Stimulated activated naive CD8-positive, alpha-beta T cell treated with anti-CD3 and anti-CD28 coated beads, Interleukin-15, Interleukin-2, amounts not matched to agents 100 ng/mL and 50 ng/mL, for 24 hours (primary cell): ENCODE data around the gene GRID1.

Experiments
- H3K27ac Mint-ChIP-seq: one replicate; pipeline ENCODE4 v1.8.0; 2021; ENCODE audit warnings: mild to moderate bottlenecking, mixed read lengths
- H3K27me3 Mint-ChIP-seq: one replicate; pipeline ENCODE4 v1.8.0; 2021; ENCODE audit warnings: mixed read lengths
- H3K36me3 Mint-ChIP-seq: one replicate; pipeline ENCODE4 v1.8.0; 2021; ENCODE audit warnings: low read depth, mixed read lengths
- H3K4me1 Mint-ChIP-seq: one replicate; pipeline ENCODE4 v1.8.0; 2021; ENCODE audit warnings: low read depth, mixed read lengths
- H3K4me3 Mint-ChIP-seq: one replicate; pipeline ENCODE4 v1.8.0; 2021; ENCODE audit warnings: mild to moderate bottlenecking, mixed read lengths
- H3K9me3 Mint-ChIP-seq: one replicate; pipeline ENCODE4 v1.8.0; 2021; ENCODE audit warnings: mixed read lengths

GRID1 gene

DNA sequence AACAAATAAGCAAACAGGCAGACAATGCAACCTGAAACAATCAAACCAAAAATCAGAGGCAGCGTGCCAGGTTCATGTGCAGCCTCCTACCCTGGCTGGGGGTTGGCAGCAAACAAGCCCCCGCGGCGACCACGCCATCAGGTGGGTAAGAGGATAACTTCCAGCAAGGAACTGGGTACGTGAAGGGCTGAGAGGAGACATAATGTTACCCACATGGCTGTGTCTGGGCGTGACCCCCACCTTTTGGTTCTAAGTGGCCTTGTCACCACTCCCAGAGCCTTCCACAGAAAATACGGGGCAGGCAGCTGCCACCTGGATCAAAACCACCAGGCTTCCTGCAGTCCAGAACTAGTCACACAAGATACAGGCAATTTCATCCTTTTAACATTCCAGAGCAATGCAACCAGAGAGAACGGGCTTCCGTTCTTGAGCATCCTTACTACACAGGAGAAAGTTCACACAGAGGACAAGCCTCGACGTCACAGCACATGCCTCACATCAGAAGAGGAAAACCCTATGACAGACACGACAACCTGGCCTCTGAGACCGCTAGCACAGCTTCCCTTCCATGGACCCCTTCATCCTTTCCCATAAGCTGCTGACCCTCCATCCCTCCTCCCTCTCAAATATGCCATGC is 171.0 kb downstream of the GRID1 start:
- peaks cover 4% of the 10 kb centered on the region for H3K27me3 Mint-ChIP-seq
- H3K27ac Mint-ChIP-seq = no peak overlapping the region
- H3K36me3 Mint-ChIP-seq = no peaks in the 10 kb centered on the region
- no peak overlapping the region for H3K4me3 Mint-ChIP-seq
- no peaks in the 10 kb centered on the region for H3K9me3 Mint-ChIP-seq
- H3K4me1 Mint-ChIP-seq = no peaks in the 10 kb centered on the region

DNA sequence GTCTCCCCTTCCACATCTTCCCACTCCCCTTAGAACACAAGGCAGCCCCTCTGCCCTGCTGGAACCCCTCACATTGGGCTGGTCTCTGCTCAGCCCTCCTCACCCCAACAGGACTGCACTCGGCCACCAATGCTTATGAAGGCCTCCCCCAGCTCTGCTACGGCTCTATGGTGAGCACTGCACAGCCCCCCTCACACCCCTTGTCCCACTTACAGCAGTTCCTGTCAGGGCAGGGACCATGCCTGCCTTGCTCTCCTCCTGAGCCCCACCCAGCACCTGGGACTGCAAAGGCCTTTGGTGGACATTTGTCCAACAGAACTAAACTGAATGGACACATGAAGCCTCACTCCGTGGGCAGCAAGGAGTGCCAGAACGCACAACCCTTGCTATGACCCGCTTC is 171.9 kb downstream of the GRID1 start:
- Mint-ChIP-seq H3K9me3 (no peaks in the 10 kb centered on the region), H3K27me3 (peaks cover 4% of the 10 kb centered on the region), H3K36me3 (no peaks in the 10 kb centered on the region), H3K27ac (no peak overlapping the region), H3K4me1 (no peaks in the 10 kb centered on the region), H3K4me3 (no peak overlapping the region)

DNA sequence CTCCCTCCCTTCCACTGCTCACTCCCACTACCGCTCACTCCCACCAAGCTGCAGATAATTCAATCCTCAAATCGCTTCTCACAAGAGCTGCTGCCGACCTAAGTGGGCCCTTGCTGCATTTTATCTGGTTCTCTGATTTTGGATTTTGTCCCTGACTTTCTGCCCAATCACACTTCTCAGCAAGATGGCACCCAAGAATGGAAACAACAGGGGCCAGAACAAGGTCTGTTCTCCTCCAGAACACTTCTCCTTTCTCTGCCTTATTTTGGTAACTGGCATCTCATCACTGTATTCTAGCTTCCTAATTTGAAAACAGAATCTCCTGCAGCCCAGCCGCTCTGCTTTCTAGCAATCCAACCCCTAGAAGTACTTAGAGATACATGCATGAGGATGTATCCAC is 172.8 kb downstream of the GRID1 start:
- Mint-ChIP-seq H3K4me1 (no peaks in the 10 kb centered on the region), H3K4me3 (no peak overlapping the region), H3K27me3 (peaks cover 6% of the 10 kb centered on the region), H3K27ac (no peak overlapping the region), H3K36me3 (no peaks in the 10 kb centered on the region), H3K9me3 (no peaks in the 10 kb centered on the region)

DNA sequence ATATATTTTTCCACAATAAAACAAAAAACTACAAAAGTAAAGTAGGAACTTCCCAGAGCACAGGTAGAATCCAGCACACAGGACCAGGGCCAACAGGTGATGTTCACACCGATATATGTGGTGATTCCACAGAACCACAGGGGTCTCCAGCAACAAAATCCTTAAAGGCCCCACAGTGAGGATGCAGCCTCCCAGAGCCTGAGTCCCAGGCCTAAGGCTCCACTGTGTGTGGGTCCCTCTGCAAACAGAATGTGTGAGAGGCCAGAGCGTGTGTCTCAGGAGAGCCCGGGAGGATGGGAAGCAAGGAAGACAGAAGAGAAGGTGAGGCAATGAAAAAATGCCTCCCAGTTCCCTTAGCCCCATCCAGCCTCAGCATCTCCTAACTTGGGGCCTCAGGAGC is 173.9 kb downstream of the GRID1 start:
- no peaks in the 10 kb centered on the region for H3K9me3 Mint-ChIP-seq
- H3K27ac Mint-ChIP-seq = no peak overlapping the region
- no peak overlapping the region for H3K4me3 Mint-ChIP-seq
- H3K36me3 Mint-ChIP-seq = no peaks in the 10 kb centered on the region
- no peaks in the 10 kb centered on the region for H3K4me1 Mint-ChIP-seq
- peaks cover 6% of the 10 kb centered on the region for H3K27me3 Mint-ChIP-seq

DNA sequence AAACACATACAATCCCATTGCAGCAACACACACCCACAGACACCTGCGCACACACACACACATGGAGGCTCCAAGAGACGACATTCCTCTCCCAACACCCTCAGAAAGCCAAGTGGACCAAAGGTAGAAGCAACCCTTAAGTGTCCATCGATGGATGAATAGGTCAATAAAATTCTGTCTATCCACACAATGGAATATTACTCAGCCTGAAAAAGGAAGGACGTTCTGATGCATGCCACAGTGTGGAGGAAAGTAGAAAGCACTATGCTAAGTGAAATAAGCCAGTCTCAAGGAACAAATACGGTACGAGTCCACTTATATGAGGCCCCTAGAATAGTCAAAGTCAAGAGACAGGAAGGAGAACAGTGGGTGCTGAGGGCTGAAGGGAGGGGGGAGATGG is 174.4 kb downstream of the GRID1 start:
- H3K27me3 Mint-ChIP-seq = peaks cover 6% of the 10 kb centered on the region

DNA sequence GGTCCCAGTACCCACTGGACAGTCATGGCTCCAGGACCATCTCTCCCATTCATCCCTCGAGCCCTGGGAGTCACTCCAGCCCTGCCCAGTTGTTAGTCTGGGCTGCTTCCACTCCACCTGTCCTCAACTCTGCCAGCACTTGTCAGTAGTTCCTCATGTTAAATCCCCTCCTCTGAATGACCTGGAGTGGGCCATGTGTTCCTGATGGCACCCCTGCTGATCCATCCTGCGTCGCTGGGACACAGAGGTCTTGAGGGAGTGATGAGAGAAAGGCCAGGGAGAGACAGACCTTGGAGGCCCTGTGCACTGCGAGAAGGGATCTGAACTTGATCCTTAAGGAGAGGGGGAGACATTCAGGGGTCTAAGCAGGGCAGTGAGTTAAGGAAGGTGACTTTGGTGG is 174.9 kb downstream of the GRID1 start:
- Mint-ChIP-seq H3K27me3 (peaks cover 3% of the 10 kb centered on the region), H3K27ac (no peak overlapping the region), H3K9me3 (no peaks in the 10 kb centered on the region), H3K36me3 (no peaks in the 10 kb centered on the region), H3K4me1 (no peaks in the 10 kb centered on the region), H3K4me3 (no peak overlapping the region)

More for the DNA sequence above, 174.4 kb downstream of the GRID1 start:
- Mint-ChIP-seq H3K9me3 (no peaks in the 10 kb centered on the region), H3K4me1 (no peaks in the 10 kb centered on the region), H3K4me3 (no peak overlapping the region), H3K27ac (no peak overlapping the region), H3K36me3 (no peaks in the 10 kb centered on the region)

DNA sequence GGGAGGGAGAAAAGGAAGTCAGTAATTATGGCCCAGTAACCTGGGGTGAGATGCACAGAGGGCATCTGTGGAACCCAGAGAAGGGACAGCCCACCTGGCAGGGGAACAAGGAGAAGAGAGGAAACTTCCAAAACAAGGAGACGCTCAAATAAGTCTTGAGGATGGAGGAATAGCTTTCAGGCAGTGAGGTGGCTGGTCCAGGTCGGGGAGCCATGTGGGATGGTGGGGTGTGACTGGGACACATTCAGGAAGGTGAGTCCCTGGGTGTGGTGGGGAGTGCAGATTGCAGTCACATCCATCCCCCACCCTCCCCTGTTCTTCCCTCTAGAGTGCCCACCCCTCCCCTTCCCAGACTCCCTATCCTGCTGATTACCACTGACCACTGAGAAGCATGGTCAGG is 175.4 kb downstream of the GRID1 start:
- Mint-ChIP-seq H3K9me3 (no peaks in the 10 kb centered on the region), H3K27me3 (peaks cover 8% of the 10 kb centered on the region), H3K4me1 (no peaks in the 10 kb centered on the region), H3K27ac (no peak overlapping the region), H3K36me3 (no peaks in the 10 kb centered on the region), H3K4me3 (no peak overlapping the region)

DNA sequence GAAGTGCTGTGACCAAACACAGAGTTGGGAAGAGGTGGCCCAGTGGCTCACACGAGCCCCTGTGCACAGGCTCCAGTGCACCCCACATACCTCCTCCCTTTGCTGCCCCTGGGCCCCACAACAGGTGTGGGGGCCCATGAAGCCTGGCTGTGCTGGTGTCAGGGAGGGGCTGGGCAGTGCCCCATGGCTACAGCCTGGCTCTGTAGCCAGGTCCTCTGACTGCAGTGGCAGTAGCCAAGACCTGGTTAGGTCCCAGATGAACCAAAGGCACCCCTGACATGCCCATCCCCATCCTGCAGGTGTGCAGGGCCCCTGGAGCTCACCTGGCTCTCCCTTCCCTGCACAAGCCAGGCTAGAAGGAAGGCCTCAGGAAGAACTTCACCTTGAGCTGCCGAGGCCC is 176.3 kb downstream of the GRID1 start:
- no peak overlapping the region for H3K27ac Mint-ChIP-seq
- no peaks in the 10 kb centered on the region for H3K36me3 Mint-ChIP-seq
- no peaks in the 10 kb centered on the region for H3K9me3 Mint-ChIP-seq
- no peaks in the 10 kb centered on the region for H3K4me1 Mint-ChIP-seq
- H3K4me3 Mint-ChIP-seq = no peak overlapping the region
- peaks cover 11% of the 10 kb centered on the region for H3K27me3 Mint-ChIP-seq

DNA sequence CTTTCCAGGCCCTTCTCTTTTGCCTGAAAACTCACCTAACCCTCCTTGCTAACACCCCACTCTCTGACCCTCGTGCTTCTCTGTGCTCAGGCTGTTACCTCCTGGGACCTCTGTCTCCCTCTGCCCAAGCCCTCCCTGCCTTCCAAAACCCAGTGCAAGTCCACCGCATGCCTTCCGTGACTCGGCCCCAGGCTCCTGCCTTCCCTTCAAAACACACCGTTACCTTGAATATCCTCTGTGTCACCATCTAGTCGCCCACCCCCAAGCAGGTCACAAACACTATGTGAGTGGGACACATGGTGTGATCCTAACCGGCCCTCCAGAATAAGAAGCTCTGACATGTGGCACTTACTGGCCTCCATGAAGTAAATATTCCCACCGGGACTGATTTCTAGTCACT is 176.7 kb downstream of the GRID1 start:
- no peak overlapping the region for H3K4me3 Mint-ChIP-seq
- no peaks in the 10 kb centered on the region for H3K9me3 Mint-ChIP-seq
- H3K4me1 Mint-ChIP-seq = no peaks in the 10 kb centered on the region
- H3K36me3 Mint-ChIP-seq = no peaks in the 10 kb centered on the region
- no peak overlapping the region for H3K27ac Mint-ChIP-seq
- peaks cover 11% of the 10 kb centered on the region for H3K27me3 Mint-ChIP-seq

DNA sequence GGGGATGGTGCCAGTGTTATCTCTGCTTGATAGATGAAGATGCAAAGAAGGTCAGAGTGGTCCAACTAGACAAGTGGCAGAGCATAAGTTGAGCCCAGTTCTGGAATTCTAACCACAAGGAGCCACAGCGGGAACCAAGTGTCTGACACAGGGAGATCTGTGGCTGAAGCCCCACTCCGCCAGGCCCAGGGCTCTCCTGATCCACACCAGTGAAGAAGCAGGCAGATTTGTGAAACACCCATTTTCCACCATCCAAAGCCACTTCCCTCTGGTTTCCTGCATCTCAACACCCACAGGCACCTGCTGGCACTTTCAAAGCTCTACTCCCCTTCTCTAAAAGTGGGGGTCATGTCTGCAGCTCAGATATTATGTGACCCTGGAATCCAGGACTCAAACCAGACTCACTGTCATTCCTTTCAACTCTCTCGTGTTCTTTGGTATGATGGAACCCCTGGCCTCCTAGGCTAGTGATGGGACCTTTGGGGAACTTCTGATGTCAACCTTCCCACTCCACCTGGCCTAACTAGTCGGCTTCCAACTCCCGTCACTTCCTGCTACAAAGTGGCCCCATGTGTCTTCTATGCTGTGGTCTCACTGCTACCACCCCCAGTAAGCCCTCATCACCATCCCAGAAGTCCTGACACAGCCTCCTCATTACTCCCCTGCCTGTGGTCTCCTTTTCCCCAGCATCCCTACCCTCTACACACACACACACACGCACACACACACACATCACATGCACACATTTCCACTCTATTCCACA is 177.6 kb downstream of the GRID1 start:
- H3K9me3 Mint-ChIP-seq = no peaks in the 10 kb centered on the region
- no peaks in the 10 kb centered on the region for H3K36me3 Mint-ChIP-seq
- H3K27ac Mint-ChIP-seq = no peak overlapping the region
- no peak overlapping the region for H3K4me3 Mint-ChIP-seq
- H3K27me3 Mint-ChIP-seq = peaks cover 11% of the 10 kb centered on the region
- no peaks in the 10 kb centered on the region for H3K4me1 Mint-ChIP-seq

DNA sequence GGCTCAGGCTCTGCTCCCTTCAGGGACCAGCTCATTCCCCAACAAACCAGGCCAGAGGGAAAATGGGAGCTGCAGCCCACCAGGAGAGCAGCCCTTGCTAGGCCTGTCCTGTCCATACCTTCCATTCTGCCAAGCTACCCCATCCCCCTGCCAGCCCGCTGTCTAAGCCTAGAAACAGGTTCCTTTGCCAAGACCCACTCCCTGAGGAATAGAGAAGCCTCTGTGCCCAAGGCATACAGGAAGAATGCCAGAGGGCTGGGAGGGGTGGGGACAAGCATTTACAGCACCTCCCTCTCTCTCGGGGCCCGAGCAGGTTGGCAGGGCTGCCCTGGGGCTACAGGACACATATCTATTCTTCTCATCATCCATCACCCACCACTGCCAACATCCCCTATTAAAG is 178.3 kb downstream of the GRID1 start:
- Mint-ChIP-seq H3K9me3 (no peaks in the 10 kb centered on the region), H3K4me3 (no peak overlapping the region), H3K27ac (no peak overlapping the region), H3K36me3 (no peaks in the 10 kb centered on the region), H3K4me1 (no peaks in the 10 kb centered on the region), H3K27me3 (peaks cover 11% of the 10 kb centered on the region)

DNA sequence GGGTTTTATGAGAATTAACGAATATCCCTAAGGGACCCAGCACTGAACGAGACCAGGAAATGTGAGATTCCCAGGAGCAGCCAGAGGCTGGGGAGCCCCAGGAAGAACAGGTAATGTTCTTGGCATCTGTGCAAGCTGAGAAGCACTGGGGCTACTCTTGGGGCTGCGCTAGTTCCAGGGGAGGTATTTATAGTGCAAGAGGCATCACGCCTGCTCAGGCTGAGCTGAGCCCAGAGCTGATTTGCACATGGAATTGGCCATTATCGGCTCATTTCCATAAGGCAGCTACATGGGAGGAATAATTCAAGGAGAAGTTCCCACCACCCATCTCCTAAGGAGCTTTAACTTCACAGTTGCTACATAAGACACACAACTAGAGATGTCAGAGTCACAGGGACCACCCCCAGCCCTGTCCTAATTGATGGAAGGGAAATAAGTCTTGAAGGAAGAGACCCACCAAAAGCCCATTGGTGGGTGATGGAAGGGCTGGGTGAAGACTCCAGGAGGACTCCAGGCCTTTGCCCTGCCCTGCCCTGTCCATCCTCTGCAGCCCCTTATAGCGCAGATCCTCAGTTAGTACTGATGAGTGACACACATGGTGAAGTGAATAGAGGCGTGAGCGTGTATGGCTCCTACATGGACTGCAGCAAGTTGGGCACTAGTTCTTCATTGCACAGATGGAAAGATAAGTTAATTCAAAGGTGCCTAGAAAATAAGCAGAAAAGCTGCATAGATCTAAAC is 178.9 kb downstream of the GRID1 start:
- Mint-ChIP-seq H3K27me3 (peaks cover 11% of the 10 kb centered on the region), H3K9me3 (no peaks in the 10 kb centered on the region), H3K4me1 (no peaks in the 10 kb centered on the region), H3K36me3 (no peaks in the 10 kb centered on the region), H3K27ac (no peak overlapping the region), H3K4me3 (no peak overlapping the region)

DNA sequence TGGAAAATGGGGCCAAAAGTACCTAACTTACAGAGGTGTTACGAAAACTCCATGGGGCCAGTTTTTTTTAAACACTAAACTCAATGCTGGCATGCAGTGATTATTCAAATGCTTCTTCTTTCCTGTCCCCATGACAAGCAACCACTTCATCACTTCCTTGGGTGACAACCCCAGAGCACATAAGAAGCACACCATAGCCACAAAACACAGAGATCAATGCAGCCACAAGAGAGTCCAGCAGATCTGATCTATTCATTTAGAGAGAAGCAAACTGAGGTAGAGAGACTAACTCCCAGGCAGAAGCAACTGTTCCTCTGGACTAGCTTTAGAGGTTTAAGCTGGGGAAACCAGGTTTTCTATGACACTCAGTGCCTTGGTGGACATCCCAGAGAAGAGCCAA is 180.0 kb downstream of the GRID1 start:
- no peak overlapping the region for H3K27ac Mint-ChIP-seq
- H3K27me3 Mint-ChIP-seq = peaks cover 11% of the 10 kb centered on the region
- H3K36me3 Mint-ChIP-seq = no peaks in the 10 kb centered on the region
- no peaks in the 10 kb centered on the region for H3K4me1 Mint-ChIP-seq
- no peak overlapping the region for H3K4me3 Mint-ChIP-seq
- no peaks in the 10 kb centered on the region for H3K9me3 Mint-ChIP-seq

DNA sequence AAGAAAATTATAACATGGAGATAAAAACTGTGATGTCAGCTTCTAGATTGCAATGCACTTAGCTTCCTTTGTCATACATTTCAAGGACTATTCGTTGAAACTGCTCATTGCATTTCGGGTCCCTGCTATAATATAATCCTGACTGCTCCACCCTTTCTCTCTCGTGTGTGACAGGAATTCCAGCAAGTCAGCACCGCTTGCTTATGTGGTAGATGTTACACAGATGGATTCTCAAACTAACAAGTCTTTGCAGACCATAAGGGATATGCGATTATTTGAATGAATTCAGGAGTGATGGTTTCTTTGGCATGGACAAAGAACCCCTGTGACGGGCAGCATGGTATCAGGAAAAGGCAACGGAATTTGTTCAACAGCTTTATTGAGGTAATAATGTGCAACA is 184.0 kb downstream of the GRID1 start:
- Mint-ChIP-seq H3K9me3 (no peaks in the 10 kb centered on the region), H3K36me3 (no peaks in the 10 kb centered on the region), H3K4me1 (no peaks in the 10 kb centered on the region), H3K27me3 (peaks cover 8% of the 10 kb centered on the region), H3K4me3 (no peak overlapping the region), H3K27ac (no peak overlapping the region)

DNA sequence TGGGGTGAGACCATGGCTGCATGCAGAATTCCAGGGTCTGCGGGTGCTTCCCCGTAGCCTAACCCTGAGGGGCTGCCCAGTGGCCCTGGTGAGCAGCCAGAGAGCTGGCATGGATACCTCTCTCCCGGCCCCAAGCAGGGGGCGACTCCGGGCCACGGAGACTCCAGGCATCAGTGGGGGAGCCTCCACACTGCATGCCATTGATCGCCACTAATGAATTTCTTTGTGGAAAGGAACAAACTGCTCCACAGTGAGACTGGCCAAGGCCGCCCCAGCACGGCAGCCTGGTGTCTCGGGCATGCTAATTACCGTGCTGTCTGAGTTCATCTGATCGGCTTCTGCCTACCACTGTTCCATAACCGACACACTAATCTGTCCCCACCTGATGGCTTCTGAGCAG is 184.4 kb downstream of the GRID1 start:
- Mint-ChIP-seq H3K27me3 (peaks cover 8% of the 10 kb centered on the region), H3K36me3 (no peaks in the 10 kb centered on the region), H3K9me3 (no peaks in the 10 kb centered on the region), H3K4me1 (no peaks in the 10 kb centered on the region), H3K27ac (no peak overlapping the region), H3K4me3 (no peak overlapping the region)
